Uterus (tissue), 4 donors: ENCODE results near the gene ICA1L. TPM values are rescaled to one million over a fixed set of nuclear protein-coding genes. Genes with fewer than 3 reads are reported as not detected.

ENCODE experiments used
- DNase-seq, 2 donors: peaks; one replicate each; pipeline ENCODE4 v3.0.0-alpha.2; 2019 to 2020
- H3K27ac ChIP-seq, 2 donors: fragments of 200-600 bp; sonication (generic); 1 replicate in 1 of 2; 2 replicates in 1 of 2; pipeline ENCODE4 v1.5.1; 2016 to 2018
- H3K27me3 ChIP-seq, 2 donors: fragments of 200-600 bp; sonication (generic); one replicate each; pipeline ENCODE4 v1.5.1; 2018 to 2019; ENCODE audit warnings: control low read depth in 1 of 2
- H3K36me3 ChIP-seq, 2 donors: fragments of 200-600 bp; sonication (generic); one replicate each; pipeline ENCODE4 v1.5.1; 2019; ENCODE audit warnings: control low read depth in 1 of 2
- H3K4me1 ChIP-seq, 2 donors: fragments of 200-600 bp; sonication (generic); one replicate each; pipeline ENCODE4 v1.5.1; 2018 to 2019; ENCODE audit warnings: control low read depth in 1 of 2
- H3K4me3 ChIP-seq, 2 donors: fragments of 200-600 bp; sonication (generic); 1 replicate in 1 of 2; 2 replicates in 1 of 2; pipeline ENCODE4 v1.5.1; 2018 to 2019; ENCODE audit warnings: mild to moderate bottlenecking in 1 of 2
- H3K9me3 ChIP-seq, 2 donors: fragments of 200-600 bp; sonication (generic); one replicate each; pipeline ENCODE4 v1.5.1; 2019; ENCODE audit warnings: control low read depth in 1 of 2
- POLR2A ChIP-seq, 2 donors: fragments of 450-650 bp; IDR thresholded peaks; one replicate each; pipeline ENCODE4 v1.6.1; 2016; ENCODE audit warnings: antibody characterized with exemption in 2 of 2, mild to moderate bottlenecking in 1 of 2, moderate library complexity in 1 of 2
- intact Hi-C: fragments of 100-400 bp; cut with DNase I; formaldehyde crosslinking; loops from one replicate; pipeline ENCODE4 v1.15.1; 2023; ENCODE audit warnings: low total_unique reads
- total RNA-seq, 4 donors: library from RNA; depleted of rRNA in 3 of 4; stranded (reverse); fragments of >200 nt in 3 of 4; gene quantifications; one replicate each; pipeline versions ENCODE4 v1.1.0 to v1.2.4, GENCODE V29; 2014 to 2023
- TF ChIP-seq, protein P1 (sequence below), 4 experiments: fragments of 200-600 bp in 2 of 4; fragments of 450-650 bp in 2 of 4; sonication (generic) in 2 of 4; IDR thresholded peaks; one replicate each; pipeline ENCODE4 v1.5.1; 2016 to 2019; ENCODE audit warnings: antibody characterized with exemption in 4 of 4, mild to moderate bottlenecking in 2 of 4, moderate library complexity in 1 of 4
- donor health status: DM: yes; HTN: yes; CAD: no.

ICA1L gene
- total RNA-seq, 4 donors from 2014 or later, result 10.0 to 56.8 (median 41.3) TPM

DNA sequence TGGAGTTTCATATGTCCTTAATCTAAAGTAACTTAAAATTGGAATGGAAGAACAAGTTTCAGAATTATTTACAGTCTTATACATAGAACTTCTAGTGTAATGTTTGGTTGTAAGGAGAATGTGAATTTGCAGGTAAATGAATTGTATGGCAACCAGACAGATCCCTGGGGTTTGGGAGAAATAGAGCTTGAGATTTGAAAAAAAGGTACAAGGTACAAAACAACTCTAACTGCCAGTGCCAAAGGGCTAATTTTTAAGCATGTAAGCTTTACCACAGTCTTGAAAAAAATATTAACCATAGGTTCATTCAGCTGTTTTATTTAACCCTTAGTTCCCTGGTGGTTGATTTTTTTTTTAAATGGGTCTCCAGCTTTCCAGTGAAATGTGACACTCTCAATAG is 103.3 kb downstream of the ICA1L start:
- H3K9me3 ChIP-seq, result no peaks in the 10 kb centered on the region
- no peak overlapping the region for H3K27ac ChIP-seq
- no peak overlapping the region for H3K4me3 ChIP-seq
- DNase-seq, result no peak
- no peaks in the 10 kb centered on the region for H3K4me1 ChIP-seq
- H3K36me3 ChIP-seq, result no peaks in the 10 kb centered on the region
- intact Hi-C loops, result no loop called here
- no peak for TF ChIP-seq POLR2A (IDR thresholded peaks at IDR 0.05)
- TF ChIP-seq, protein P1, sequence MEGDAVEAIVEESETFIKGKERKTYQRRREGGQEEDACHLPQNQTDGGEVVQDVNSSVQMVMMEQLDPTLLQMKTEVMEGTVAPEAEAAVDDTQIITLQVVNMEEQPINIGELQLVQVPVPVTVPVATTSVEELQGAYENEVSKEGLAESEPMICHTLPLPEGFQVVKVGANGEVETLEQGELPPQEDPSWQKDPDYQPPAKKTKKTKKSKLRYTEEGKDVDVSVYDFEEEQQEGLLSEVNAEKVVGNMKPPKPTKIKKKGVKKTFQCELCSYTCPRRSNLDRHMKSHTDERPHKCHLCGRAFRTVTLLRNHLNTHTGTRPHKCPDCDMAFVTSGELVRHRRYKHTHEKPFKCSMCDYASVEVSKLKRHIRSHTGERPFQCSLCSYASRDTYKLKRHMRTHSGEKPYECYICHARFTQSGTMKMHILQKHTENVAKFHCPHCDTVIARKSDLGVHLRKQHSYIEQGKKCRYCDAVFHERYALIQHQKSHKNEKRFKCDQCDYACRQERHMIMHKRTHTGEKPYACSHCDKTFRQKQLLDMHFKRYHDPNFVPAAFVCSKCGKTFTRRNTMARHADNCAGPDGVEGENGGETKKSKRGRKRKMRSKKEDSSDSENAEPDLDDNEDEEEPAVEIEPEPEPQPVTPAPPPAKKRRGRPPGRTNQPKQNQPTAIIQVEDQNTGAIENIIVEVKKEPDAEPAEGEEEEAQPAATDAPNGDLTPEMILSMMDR (IDR thresholded peaks at IDR 0.05), result no peak
- no peaks in the 10 kb centered on the region for H3K27me3 ChIP-seq

DNA sequence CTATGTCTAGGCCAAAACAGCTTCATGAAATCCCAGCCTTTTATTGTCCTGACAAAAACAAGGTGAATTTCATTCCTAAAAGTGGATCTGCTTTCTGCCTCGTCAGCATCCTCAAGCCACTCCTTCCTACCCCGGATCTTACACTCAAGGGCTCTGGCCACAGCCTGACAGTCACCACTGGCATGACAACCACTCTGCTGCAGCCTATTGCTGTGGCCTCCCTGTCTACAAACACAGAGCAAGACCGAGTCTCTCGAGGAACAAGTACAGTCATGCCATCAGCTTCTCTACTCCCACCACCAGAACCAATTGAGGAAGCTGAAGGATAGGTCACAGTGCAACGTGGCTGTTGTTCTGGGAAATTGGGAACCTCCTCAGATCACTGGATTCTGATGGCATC is 106.1 kb downstream of the ICA1L start:
- Histone ChIP-seq H3K36me3 (no peaks in the 10 kb centered on the region), H3K4me3 (no peak overlapping the region), H3K4me1 (no peaks in the 10 kb centered on the region), H3K27ac (no peak overlapping the region), H3K9me3 (no peaks in the 10 kb centered on the region), H3K27me3 (no peaks in the 10 kb centered on the region)
- TF ChIP-seq POLR2A (IDR thresholded peaks at IDR 0.05), result no peak
- TF ChIP-seq, protein P1 (IDR thresholded peaks at IDR 0.05), result no peak
- DNase-seq, result no peak
- intact Hi-C loops, result no loop called here

DNA sequence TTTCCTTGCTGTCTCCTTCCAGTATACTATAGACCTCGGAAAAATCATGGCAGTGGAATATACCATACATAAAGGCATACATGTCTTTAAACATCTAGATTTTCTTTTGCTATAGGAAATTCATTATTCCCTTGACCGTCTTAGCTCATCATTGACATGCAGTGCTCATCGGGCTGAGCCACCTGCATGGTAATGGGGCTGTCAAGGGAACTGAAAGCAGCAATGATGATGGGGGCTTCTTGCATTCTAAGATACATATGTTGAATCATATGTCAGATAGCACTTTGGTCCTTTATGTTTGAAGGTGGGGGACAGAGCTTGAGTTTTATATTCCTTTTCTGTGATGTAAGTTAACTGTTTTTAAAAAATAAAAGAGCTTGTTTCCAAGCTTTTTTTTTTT is 106.6 kb downstream of the ICA1L start:
- TF ChIP-seq, protein P1 (IDR thresholded peaks at IDR 0.05), result no peak
- no peak for TF ChIP-seq POLR2A (IDR thresholded peaks at IDR 0.05)
- intact Hi-C loops, result no loop called here
- Histone ChIP-seq H3K4me3 (no peak overlapping the region), H3K27ac (no peak overlapping the region), H3K4me1 (no peaks in the 10 kb centered on the region), H3K36me3 (no peaks in the 10 kb centered on the region), H3K27me3 (no peaks in the 10 kb centered on the region), H3K9me3 (no peaks in the 10 kb centered on the region)
- no peak for DNase-seq

DNA sequence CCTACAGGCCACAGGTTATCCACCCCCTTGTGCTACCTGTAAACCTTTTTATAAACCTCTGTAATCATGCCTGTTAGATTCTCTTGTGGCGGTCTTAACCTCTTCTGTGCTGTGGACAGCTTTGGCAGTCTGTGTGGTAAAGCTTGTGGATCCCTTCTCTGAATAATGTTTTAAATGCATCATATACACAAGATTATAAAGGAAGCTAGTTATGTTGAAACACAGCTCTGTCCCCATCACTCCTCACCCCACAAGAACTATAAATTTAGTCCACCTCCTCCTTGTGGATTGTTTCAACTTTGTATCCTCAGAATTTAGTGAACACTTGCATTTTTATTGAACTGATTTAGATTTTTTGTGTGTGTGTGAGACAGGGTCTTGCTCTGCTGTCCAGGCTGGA is 107.7 kb downstream of the ICA1L start:
- TF ChIP-seq, protein P1 (IDR thresholded peaks at IDR 0.05), result no peak
- no peak for TF ChIP-seq POLR2A (IDR thresholded peaks at IDR 0.05)
- Histone ChIP-seq H3K36me3 (no peaks in the 10 kb centered on the region), H3K27me3 (no peaks in the 10 kb centered on the region), H3K4me1 (no peaks in the 10 kb centered on the region), H3K9me3 (no peaks in the 10 kb centered on the region), H3K4me3 (no peak overlapping the region), H3K27ac (no peak overlapping the region)
- no peak for DNase-seq
- intact Hi-C loops, result no loop called here

DNA sequence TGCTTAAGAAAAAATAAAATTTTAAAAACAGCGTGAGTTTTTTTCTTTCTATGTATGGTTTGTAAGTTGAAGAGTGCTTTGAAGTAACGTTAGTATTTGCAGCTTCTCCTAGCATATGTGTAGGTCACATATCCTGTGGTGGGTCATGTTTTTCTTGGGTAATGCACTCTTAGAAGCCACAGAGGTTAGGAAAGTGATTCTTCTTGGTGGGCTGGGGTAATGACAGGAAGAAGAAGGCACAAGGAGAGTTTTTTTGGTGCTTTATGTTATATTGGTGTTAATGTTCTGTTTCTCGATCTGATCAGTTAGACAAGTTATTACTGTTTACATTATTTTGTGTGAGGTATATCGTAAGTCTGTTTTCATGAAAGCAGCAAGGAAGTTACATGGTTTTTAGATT is 109.0 kb downstream of the ICA1L start:
- no peak overlapping the region for H3K27ac ChIP-seq
- no peak for DNase-seq
- no peaks in the 10 kb centered on the region for H3K36me3 ChIP-seq
- intact Hi-C loops, result no loop called here
- H3K4me1 ChIP-seq, result no peaks in the 10 kb centered on the region
- no peak overlapping the region for H3K4me3 ChIP-seq
- TF ChIP-seq, protein P1 (IDR thresholded peaks at IDR 0.05), result no peak
- TF ChIP-seq POLR2A (IDR thresholded peaks at IDR 0.05), result no peak
- no peaks in the 10 kb centered on the region for H3K27me3 ChIP-seq
- no peaks in the 10 kb centered on the region for H3K9me3 ChIP-seq
